MM.1S (cell line): ENCODE results near the gene SPECC1.

ENCODE experiments used
- DNase-seq: peaks from one replicate; pipeline ENCODE4 v3.0.0-alpha.2; 2015
- H2AFZ ChIP-seq: fragments of 300-600 bp; sonication (generic); 2 replicates; pipeline ENCODE4 v1.6.0; 2016; ENCODE audit warnings: antibody characterized with exemption, low read length
- H3F3A ChIP-seq: fragments of 300-600 bp; sonication (generic); 2 replicates; pipeline ENCODE4 v1.6.1; 2016; ENCODE audit warnings: mild to moderate bottlenecking, antibody characterized with exemption, low read length, moderate library complexity, mixed read lengths; ENCODE audit not compliant: insufficient read depth
- H3K27ac ChIP-seq: fragments of 300-600 bp; sonication (generic); 2 replicates; pipeline ENCODE4 v1.5.1; 2016; ENCODE audit warnings: mild to moderate bottlenecking, low read length
- H3K27me3 ChIP-seq: fragments of 300-600 bp; sonication (generic); replicated peaks from 2 replicates; pipeline ENCODE4 v1.6.0; 2016; ENCODE audit warnings: low read length; ENCODE audit not compliant: insufficient read depth
- H3K36me3 ChIP-seq: fragments of 300-600 bp; sonication (generic); replicated peaks from 2 replicates; pipeline ENCODE4 v1.6.1; 2016; ENCODE audit warnings: mild to moderate bottlenecking, low read length, mixed read lengths; ENCODE audit not compliant: insufficient read depth
- H3K4me1 ChIP-seq: fragments of 300-600 bp; sonication (generic); 2 replicates; pipeline ENCODE4 v1.6.1; 2016; ENCODE audit warnings: low read length, mixed read lengths
- H3K4me2 ChIP-seq: fragments of 300-600 bp; sonication (generic); 2 replicates; pipeline ENCODE4 v1.6.0; 2016; ENCODE audit warnings: low read depth, low read length
- H3K4me3 ChIP-seq: fragments of 300-600 bp; sonication (generic); 2 replicates; pipeline ENCODE4 v1.5.1; 2016; ENCODE audit warnings: low read length, mixed read lengths
- H3K79me2 ChIP-seq: fragments of 300-600 bp; sonication (generic); 2 replicates; pipeline ENCODE4 v1.6.1; 2016; ENCODE audit warnings: mixed run types, low read length, mixed read lengths
- H3K9ac ChIP-seq: fragments of 300-600 bp; sonication (generic); 2 replicates; pipeline ENCODE4 v1.6.1; 2016; ENCODE audit warnings: low read length, mixed read lengths
- H3K9me2 ChIP-seq: fragments of 300-600 bp; sonication (generic); replicated peaks from 2 replicates; pipeline ENCODE4 v1.6.1; 2016; ENCODE audit warnings: mild to moderate bottlenecking, low read length, mixed read lengths; ENCODE audit not compliant: insufficient read depth
- H3K9me3 ChIP-seq: fragments of 300-600 bp; sonication (generic); replicated peaks from 2 replicates; pipeline ENCODE4 v1.6.1; 2016; ENCODE audit warnings: mild to moderate bottlenecking, low read length, mixed read lengths; ENCODE audit not compliant: insufficient read depth
- H4K20me1 ChIP-seq: fragments of 300-600 bp; sonication (generic); 2 replicates; pipeline ENCODE4 v1.6.1; 2016; ENCODE audit warnings: mild to moderate bottlenecking, low read length, moderate library complexity, mixed read lengths; ENCODE audit not compliant: insufficient read depth
- CTCF ChIP-seq: fragments of 300-600 bp; sonication (generic); IDR thresholded peaks from 2 replicates; pipeline ENCODE4 v1.5.1; 2016; ENCODE audit warnings: antibody characterized with exemption, low read length, mixed read lengths
- EZH2 ChIP-seq: fragments of 300-600 bp; sonication (generic); optimal IDR thresholded peaks from 2 replicates; pipeline ENCODE3; 2017; ENCODE audit warnings: low read depth, mild to moderate bottlenecking, antibody characterized with exemption, low read length, mixed read lengths
- EZH2phosphoT487 ChIP-seq: fragments of 300-600 bp; sonication (generic); IDR thresholded peaks from 2 replicates; pipeline ENCODE4 v1.6.1; 2018; ENCODE audit warnings: antibody characterized with exemption, low read length

Gene SPECC1

GRCh38 chr17:20208717-20209116 is 199.6 kb downstream of the SPECC1 start:
- DNase-seq: no peak
- H3F3A ChIP-seq: no peaks in the 10 kb centered on the region
- H3K4me1 ChIP-seq: no peaks in the 10 kb centered on the region
- no peak overlapping the region for H3K9ac ChIP-seq
- H2AFZ ChIP-seq: no peak overlapping the region
- no peaks in the 10 kb centered on the region; the same call in 1 of the 2 replicates for H3K36me3 ChIP-seq
- H3K4me3 ChIP-seq: no peak overlapping the region
- no peak overlapping the region for H3K27ac ChIP-seq
- H3K9me3 ChIP-seq: no peaks in the 10 kb centered on the region
- no peaks in the 10 kb centered on the region for H4K20me1 ChIP-seq
- no peaks in the 10 kb centered on the region for H3K79me2 ChIP-seq
- no peak for TF ChIP-seq CTCF
- no peak for TF ChIP-seq EZH2
- no peak for TF ChIP-seq EZH2phosphoT487
- H3K27me3 ChIP-seq: no peaks in the 10 kb centered on the region
- H3K4me2 ChIP-seq: no peak overlapping the region
- H3K9me2 ChIP-seq: no peaks in the 10 kb centered on the region

- Histone ChIP-seq H3K79me2 (no peaks in the 10 kb centered on the region), H3K9me3 (no peaks in the 10 kb centered on the region), H3K27me3 (no peaks in the 10 kb centered on the region), H3F3A (no peaks in the 10 kb centered on the region), H3K27ac (no peak overlapping the region), H4K20me1 (no peaks in the 10 kb centered on the region), H3K9ac (no peak overlapping the region), H3K4me3 (no peak overlapping the region), H3K4me2 (no peak overlapping the region), H3K9me2 (no peaks in the 10 kb centered on the region), H3K36me3 (no peaks in the 10 kb centered on the region), H3K4me1 (no peaks in the 10 kb centered on the region), H2AFZ (no peak overlapping the region)
- TF ChIP-seq EZH2: no peak
- no peak for TF ChIP-seq EZH2phosphoT487
- TF ChIP-seq CTCF: no peak
- DNase-seq: no peak
Observed at GRCh38 chr17:20210180-20210579, 201.0 kb downstream of the SPECC1 start.

GRCh38 chr17:20210614-20211013 is 201.5 kb downstream of the SPECC1 start:
- Histone ChIP-seq H3K79me2 (no peaks in the 10 kb centered on the region), H3K36me3 (no peaks in the 10 kb centered on the region), H3K9ac (no peak overlapping the region), H3K27ac (no peak overlapping the region), H3K27me3 (no peaks in the 10 kb centered on the region), H3K4me3 (no peak overlapping the region), H3K4me2 (no peak overlapping the region), H3K9me2 (no peaks in the 10 kb centered on the region), H3K9me3 (no peaks in the 10 kb centered on the region), H3K4me1 (no peaks in the 10 kb centered on the region), H4K20me1 (no peaks in the 10 kb centered on the region), H3F3A (no peaks in the 10 kb centered on the region), H2AFZ (no peak overlapping the region)
- no peak for TF ChIP-seq EZH2
- no peak for TF ChIP-seq EZH2phosphoT487
- no peak for TF ChIP-seq CTCF
- no peak for DNase-seq
